Spleen (tissue), 11 donors: ENCODE measurements around the gene LMF1. TPM values are rescaled to one million over a fixed set of nuclear protein-coding genes. Genes with fewer than 3 reads are reported as not detected.

ENCODE experiments used
- DNase-seq: peaks from one replicate; pipeline ENCODE4 v3.0.0-alpha.2; 2020
- H3K27ac ChIP-seq, 8 donors: fragments of 200-600 bp; sonication (generic) in 7 of 8; 1 replicate in 4 of 8; 2 replicates in 4 of 8; pipeline versions ENCODE4 v1.5.0 to v1.8.0; 2016 to 2021; ENCODE audit warnings: inconsistent platforms in 4 of 8, mild to moderate bottlenecking in 4 of 8, moderate library complexity in 1 of 8
- H3K27me3 ChIP-seq, 7 donors: fragments of 200-600 bp; sonication (generic) in 6 of 7; replicated peaks in 1 of 7; 1 replicate in 4 of 7; 2 replicates in 3 of 7; pipeline versions ENCODE4 v1.5.0 to v1.8.0; 2016 to 2021; ENCODE audit warnings: inconsistent platforms in 3 of 7, mild to moderate bottlenecking in 1 of 7
- H3K36me3 ChIP-seq, 6 donors: fragments of 200-600 bp; sonication (generic) in 5 of 6; 1 replicate in 4 of 6; 2 replicates in 2 of 6; pipeline versions ENCODE4 v1.5.0 to v1.8.0; 2016 to 2021; ENCODE audit warnings: inconsistent platforms in 2 of 6
- H3K4me1 ChIP-seq, 6 donors: fragments of 200-600 bp; sonication (generic) in 5 of 6; 1 replicate in 3 of 6; 2 replicates in 3 of 6; pipeline versions ENCODE4 v1.5.0 to v1.8.0; 2016 to 2021; ENCODE audit warnings: inconsistent platforms in 3 of 6
- H3K4me3 ChIP-seq, 8 donors: fragments of 200-600 bp; sonication (generic) in 7 of 8; 1 replicate in 4 of 8; 2 replicates in 4 of 8; pipeline versions ENCODE4 v1.5.0 to v1.8.0; 2016 to 2021; ENCODE audit warnings: inconsistent platforms in 4 of 8, mild to moderate bottlenecking in 4 of 8, moderate library complexity in 2 of 8
- H3K9me3 ChIP-seq, 8 donors: fragments of 200-600 bp; sonication (generic) in 7 of 8; 1 replicate in 4 of 8; 2 replicates in 4 of 8; pipeline versions ENCODE4 v1.5.0 to v1.8.0; 2016 to 2021; ENCODE audit warnings: inconsistent platforms in 4 of 8
- CTCF ChIP-seq, 11 experiments: fragments of 200-600 bp in 7 of 11; fragments of 450-650 bp in 4 of 11; sonication (generic) in 4 of 11; IDR thresholded peaks in 8 of 11; conservative IDR thresholded peaks in 3 of 11; 1 replicate in 7 of 11; 2 replicates in 4 of 11; pipeline versions ENCODE4 v1.4.0 to v1.8.0; 2016 to 2021; ENCODE audit warnings: antibody characterized with exemption in 11 of 11, inconsistent platforms in 4 of 11, mild to moderate bottlenecking in 1 of 11
- POLR2A ChIP-seq, 3 donors: fragments of 450-650 bp; IDR thresholded peaks; one replicate each; pipeline ENCODE4 v1.5.1; 2017; ENCODE audit warnings: antibody characterized with exemption in 3 of 3, mild to moderate bottlenecking in 1 of 3
- POLR2AphosphoS5 ChIP-seq, 3 donors: sonication (generic); formaldehyde crosslinking; IDR thresholded peaks; one replicate each; pipeline ENCODE4 v1.5.1; 2017; ENCODE audit warnings: antibody characterized with exemption in 3 of 3
- WGBS, 5 donors: extraction: QIAGEN DNeasy Blood & Tissue Kit in 3 of 5; methylation state at CpG; one replicate each; pipeline versions ENCODE4 v1.1.5 to v1.1.7; 2013 to 2018; 5-methylcytosine and 5-hydroxymethylcytosine counted together
- intact Hi-C: fragments of 100-400 bp; cut with DNase I; formaldehyde crosslinking; loops from one replicate; pipeline ENCODE4 v1.15.0; 2023; ENCODE audit warnings: low total_unique reads
- polyA plus RNA-seq, 3 donors: library from polyadenylated mRNA; stranded (reverse); fragments of 200-250 nt; gene quantifications; one replicate each; pipeline ENCODE4 v1.2.1, GENCODE V29; 2013
- total RNA-seq, 7 donors: library from RNA; depleted of rRNA in 3 of 7; stranded (reverse); fragments of >200 nt in 3 of 7; fragmentation: NEBNext Ultra II Directional in 4 of 7; extraction: Animal tissue kit (Norgen Biotek cat#: 25700) in 4 of 7; gene quantifications; one replicate each; pipeline versions ENCODE4 v1.1.0 to v1.2.1, GENCODE V29; 2016 to 2021
- donor health status: healthy with polysubstance abuse.
- donor health status: DM: no; HTN: no; CAD: no; lungs with moderate emphysema.
- donor health status: DM: no; HTN: no; CAD: no.
- donor health status: Bipolar disorder and iron deficiency.
- donor health status: healthy.
- donor health status: DM: no; HTN: no; CAD: no.
- donor health status: DM: yes; HTN: yes; CAD: no.

The LMF1 gene
- total and polyA plus RNA-seq, 10 donors, result 10.4 to 57.6 (median 32.5) TPM

DNA sequence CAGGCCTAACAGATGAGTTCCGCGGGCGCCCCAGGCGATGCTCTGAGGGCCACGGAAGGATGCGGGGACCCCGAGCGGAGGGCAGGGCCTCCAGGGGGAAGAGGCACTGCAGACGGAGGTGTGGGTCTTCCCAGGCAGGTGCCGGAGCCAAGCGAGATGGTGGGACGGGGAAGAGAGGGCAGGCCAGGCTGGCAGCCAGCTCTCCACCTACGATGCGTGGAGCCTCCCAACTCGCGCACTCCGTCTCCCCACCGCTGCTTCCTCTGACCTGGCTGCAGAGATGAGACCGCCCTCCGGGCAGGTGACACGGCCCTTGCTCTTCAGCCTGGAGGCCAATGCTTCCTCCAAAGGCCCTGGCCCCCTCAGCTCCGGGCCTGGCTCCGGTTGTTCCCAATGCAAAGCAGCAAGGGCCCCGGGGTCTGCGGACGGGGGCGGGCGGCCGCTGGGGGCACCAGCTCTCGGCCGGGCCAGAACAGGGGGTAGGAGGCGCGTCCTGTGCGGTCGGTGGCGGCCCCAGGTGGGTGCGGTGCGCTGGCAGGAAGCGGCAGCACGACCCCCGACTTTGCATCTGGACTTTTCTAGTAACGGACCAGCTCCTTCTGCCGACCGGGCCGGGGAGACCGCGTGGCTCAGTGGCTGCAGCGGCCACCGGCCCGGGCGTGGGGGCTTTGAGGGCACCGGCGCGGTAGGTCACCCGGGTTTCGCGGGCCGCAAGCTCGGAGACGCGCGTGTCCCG lies 9.2 kb upstream of the LMF1 start:
- peaks cover 0 to 73% (median 29%) of the 10 kb centered on the region in 7 donors for H3K27me3 ChIP-seq

GRCh38 chr16:979147-979546 lies 8.4 kb upstream of the LMF1 start:
- H3K4me1 ChIP-seq, result peaks cover 14 to 80% (median 53%) of the 10 kb centered on the region in 6 donors
- WGBS, 5 donors, result 77 to 88% (median 85%) methylated on average over 10 to 14 of the region's 14 CpGs
- no peak overlapping the region for H3K27ac ChIP-seq
- H3K36me3 ChIP-seq, result no peaks in the 10 kb centered on the region
- no peak for TF ChIP-seq POLR2AphosphoS5 (IDR thresholded peaks at IDR 0.05)
- no peak for TF ChIP-seq CTCF (IDR thresholded peaks at IDR 0.05 in 8 of 11, conservative IDR thresholded peaks at IDR 0.05 in 3 of 11)
- TF ChIP-seq POLR2A (IDR thresholded peaks at IDR 0.05), result no peak
- peaks cover 0 to 72% (median 29%) of the 10 kb centered on the region in 7 donors for H3K27me3 ChIP-seq
- H3K9me3 ChIP-seq, result no peaks in the 10 kb centered on the region
- DNase-seq, result no peak
- intact Hi-C loops, result loop anchor here (10.0 kb wide), 1 partner anchor 164 kb away; no protein-coding TSS in a partner anchor
- H3K4me3 ChIP-seq, result no peak overlapping the region

More for the DNA sequence above, 9.2 kb upstream of the LMF1 start:
- WGBS, 5 donors, result 10 to 28% (median 18%) methylated on average over 24 to 63 of the region's 63 CpGs
- TF ChIP-seq POLR2A (IDR thresholded peaks at IDR 0.05), result no peak
- no peak for TF ChIP-seq POLR2AphosphoS5 (IDR thresholded peaks at IDR 0.05)
- no peak for TF ChIP-seq CTCF (IDR thresholded peaks at IDR 0.05 in 8 of 11, conservative IDR thresholded peaks at IDR 0.05 in 3 of 11)
- peaks cover 14 to 72% (median 50%) of the 10 kb centered on the region in 6 donors for H3K4me1 ChIP-seq
- H3K36me3 ChIP-seq, result no peaks in the 10 kb centered on the region
- no peaks in the 10 kb centered on the region for H3K9me3 ChIP-seq
- no peak for DNase-seq
- H3K27ac ChIP-seq, result no peak overlapping the region
- H3K4me3 ChIP-seq, result peak overlapping the region; percentile 20 to 76 (median 53)
- intact Hi-C loops, result loop anchor here (10.0 kb wide), 1 partner anchor 165 kb away; no protein-coding TSS in a partner anchor

DNA sequence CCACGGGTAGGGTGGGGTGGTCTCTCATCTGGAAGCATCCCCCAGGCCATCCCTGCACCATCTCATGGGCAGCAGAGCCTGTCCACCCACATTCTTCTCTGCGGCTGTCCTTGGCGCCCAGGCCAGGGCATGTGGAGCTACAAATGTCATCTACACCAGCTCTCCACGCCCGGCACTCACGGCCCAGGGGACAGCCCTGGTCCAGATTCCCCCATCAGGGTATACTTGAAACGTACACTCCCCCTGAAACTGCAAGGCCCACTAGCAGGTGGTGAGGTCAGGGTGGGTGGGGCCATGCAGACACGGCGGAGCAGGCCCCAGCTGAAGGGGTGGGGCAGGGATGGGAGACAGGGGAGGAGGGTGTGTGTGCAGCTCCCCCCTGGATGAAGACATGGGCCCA lies 7.6 kb upstream of the LMF1 start:
- DNase-seq, result no peak
- intact Hi-C loops, result loop anchor here (10.0 kb wide), 1 partner anchor 164 kb away; no protein-coding TSS in a partner anchor
- Histone ChIP-seq H3K27ac (no peak overlapping the region), H3K27me3 (peaks cover 0 to 64% (median 29%) of the 10 kb centered on the region in 7 donors), H3K4me1 (peaks cover 14 to 83% (median 53%) of the 10 kb centered on the region in 6 donors), H3K36me3 (no peaks in the 10 kb centered on the region), H3K4me3 (no peak overlapping the region), H3K9me3 (no peaks in the 10 kb centered on the region)
- TF ChIP-seq POLR2A (IDR thresholded peaks at IDR 0.05) (no peak), POLR2AphosphoS5 (IDR thresholded peaks at IDR 0.05) (no peak), CTCF (IDR thresholded peaks at IDR 0.05 in 8 of 11, conservative IDR thresholded peaks at IDR 0.05 in 3 of 11) (no peak)
- WGBS, 5 donors, result 73 to 89% (median 77%) methylated on average over 4 to 9 of the region's 9 CpGs

GRCh38 chr16:977896-978295 lies 7.1 kb upstream of the LMF1 start:
- no peak for DNase-seq
- H3K27ac ChIP-seq, result peak overlapping the region in 2 of 8 donors; percentile 58 to 60
- H3K9me3 ChIP-seq, result no peaks in the 10 kb centered on the region
- 57 to 97% (median 89%) methylated on average over 8 of the region's 8 CpGs for WGBS, 5 donors
- peaks cover 0 to 59% (median 29%) of the 10 kb centered on the region in 7 donors for H3K27me3 ChIP-seq
- TF ChIP-seq POLR2A (IDR thresholded peaks at IDR 0.05) (no peak), POLR2AphosphoS5 (IDR thresholded peaks at IDR 0.05) (no peak), CTCF (IDR thresholded peaks at IDR 0.05 in 8 of 11, conservative IDR thresholded peaks at IDR 0.05 in 3 of 11) (no peak)
- H3K4me1 ChIP-seq, result peaks cover 14 to 83% (median 52%) of the 10 kb centered on the region in 6 donors
- H3K4me3 ChIP-seq, result no peak overlapping the region
- no peaks in the 10 kb centered on the region for H3K36me3 ChIP-seq
- intact Hi-C loops, result loop anchor here (10.0 kb wide), 1 partner anchor 163 kb away; no protein-coding TSS in a partner anchor
